IPS-18c (cell line): ENCODE results near the gene CTIF.
"Not testable (repeated sequence)": the region's sequence is repeated elsewhere in the genome, so short reads cannot be mapped to it uniquely, and the experiment has no call there.

Source experiments
- H3K4me3 ChIP-seq: 2 replicates; pipeline ENCODE4 v1.7.0; 2013; ENCODE audit warnings: low read depth, mild to moderate bottlenecking, low read length, moderate library complexity; ENCODE audit not compliant: insufficient read depth
- H3K9me3 ChIP-seq: one replicate; pipeline ENCODE4 v1.6.1; 2013; ENCODE audit warnings: mild to moderate bottlenecking, low read length, moderate library complexity; ENCODE audit not compliant: control insufficient read depth, insufficient read depth

Gene CTIF

DNA sequence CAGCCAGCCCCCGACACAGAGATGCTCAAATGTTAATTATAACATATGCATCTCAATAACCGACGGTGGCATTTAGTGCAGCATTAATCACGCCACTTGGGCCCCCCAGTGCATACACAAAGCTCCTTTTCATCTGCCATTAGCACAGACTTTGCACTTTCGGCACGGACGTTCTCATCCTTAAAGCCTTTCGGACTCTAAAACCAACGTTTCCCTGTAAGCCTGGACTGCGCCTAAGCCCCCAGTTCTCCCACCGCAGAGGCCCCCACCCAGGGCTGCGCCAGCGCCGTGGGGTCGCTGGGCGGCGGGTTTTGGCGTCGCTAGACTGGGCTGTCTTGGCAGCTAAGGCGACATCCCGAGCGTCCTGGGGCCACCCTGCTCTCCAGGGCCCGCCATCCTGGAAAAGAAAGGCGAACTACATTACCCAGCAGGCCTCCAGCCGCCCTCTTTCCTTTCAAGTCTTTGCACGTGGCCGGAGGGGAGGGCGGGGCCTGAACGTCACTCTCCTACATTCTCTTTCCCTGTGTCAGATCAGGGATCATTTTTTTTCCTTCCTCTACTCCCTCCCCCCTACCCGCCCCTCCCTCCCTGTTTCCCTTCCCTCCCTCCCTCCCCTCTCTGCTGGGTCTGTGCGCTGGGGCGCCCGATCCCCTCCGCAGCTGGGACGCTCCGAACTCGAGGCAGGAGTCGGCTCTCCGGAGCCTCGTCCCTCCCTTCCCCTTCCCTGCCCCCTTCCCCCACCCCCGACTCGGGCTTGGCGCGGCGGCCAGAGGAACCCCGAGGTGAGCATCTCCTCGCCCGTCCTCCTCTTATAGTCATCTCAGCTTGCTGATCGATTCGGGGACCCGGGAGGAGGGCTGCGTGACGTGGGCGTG is at the start of gene CTIF:
Gene CTIF, plus strand, starts transcription at position 501 of the 875 bp plus-strand sequence. CDS start 80,535 bp downstream, outside the sequence.
- H3K4me3 ChIP-seq = peak within 1 kb of the TSS; percentile 76
- H3K9me3 ChIP-seq = no peaks in the 10 kb centered on the region

DNA sequence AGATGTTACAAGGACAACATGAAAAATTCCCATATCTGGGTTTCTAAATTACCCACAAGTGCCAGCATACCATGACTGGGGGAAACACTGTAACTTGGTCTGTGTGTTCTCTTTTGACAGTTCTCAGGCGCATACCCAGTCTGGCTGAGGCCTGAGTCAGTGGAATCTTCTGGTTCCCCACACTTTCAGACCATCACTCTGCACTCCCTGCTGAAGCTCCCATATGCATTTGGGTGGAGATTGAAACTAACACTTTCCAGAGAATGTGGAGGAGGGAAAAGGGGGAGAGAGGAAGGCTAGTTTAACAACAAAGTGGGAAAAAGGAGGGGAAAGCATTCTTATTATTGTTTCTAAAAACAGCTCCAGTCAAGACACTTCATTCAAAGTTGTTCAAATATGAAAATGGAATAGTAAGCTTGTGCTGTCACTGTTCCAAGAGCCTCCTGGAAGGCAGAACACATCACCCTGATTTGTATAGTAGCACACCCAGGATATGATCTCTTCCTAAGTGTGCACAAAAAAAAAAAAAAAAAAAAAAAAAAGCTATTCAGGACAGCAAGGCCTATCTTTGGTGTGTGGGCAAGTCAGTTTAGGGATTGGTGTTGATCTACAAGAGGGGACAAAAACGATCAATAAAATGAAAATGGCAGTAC is 48.1 kb upstream of the CTIF start:
- no peak overlapping the region for H3K4me3 ChIP-seq
- no peaks in the 10 kb centered on the region for H3K9me3 ChIP-seq

DNA sequence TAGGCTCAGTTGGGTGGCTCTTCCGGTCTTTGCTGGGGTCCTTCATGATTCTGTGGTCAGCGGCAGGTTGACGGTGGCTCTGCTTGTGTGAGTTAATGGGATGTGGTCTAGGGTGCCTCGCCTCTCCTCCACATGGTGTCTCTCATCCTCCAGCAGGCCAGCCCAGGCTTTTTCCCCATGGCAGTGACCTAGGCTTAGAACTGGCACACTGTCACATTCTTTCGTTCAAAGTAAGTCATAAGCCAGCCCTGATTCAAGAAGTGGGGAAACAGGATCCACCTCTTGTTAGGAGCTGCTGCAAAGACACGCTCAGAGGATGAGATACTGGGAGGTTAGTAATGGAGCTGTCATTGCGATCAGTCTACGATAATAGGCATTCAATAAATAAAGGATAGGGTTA is 46.0 kb upstream of the CTIF start:
- no peak overlapping the region for H3K4me3 ChIP-seq
- H3K9me3 ChIP-seq = no peaks in the 10 kb centered on the region

DNA sequence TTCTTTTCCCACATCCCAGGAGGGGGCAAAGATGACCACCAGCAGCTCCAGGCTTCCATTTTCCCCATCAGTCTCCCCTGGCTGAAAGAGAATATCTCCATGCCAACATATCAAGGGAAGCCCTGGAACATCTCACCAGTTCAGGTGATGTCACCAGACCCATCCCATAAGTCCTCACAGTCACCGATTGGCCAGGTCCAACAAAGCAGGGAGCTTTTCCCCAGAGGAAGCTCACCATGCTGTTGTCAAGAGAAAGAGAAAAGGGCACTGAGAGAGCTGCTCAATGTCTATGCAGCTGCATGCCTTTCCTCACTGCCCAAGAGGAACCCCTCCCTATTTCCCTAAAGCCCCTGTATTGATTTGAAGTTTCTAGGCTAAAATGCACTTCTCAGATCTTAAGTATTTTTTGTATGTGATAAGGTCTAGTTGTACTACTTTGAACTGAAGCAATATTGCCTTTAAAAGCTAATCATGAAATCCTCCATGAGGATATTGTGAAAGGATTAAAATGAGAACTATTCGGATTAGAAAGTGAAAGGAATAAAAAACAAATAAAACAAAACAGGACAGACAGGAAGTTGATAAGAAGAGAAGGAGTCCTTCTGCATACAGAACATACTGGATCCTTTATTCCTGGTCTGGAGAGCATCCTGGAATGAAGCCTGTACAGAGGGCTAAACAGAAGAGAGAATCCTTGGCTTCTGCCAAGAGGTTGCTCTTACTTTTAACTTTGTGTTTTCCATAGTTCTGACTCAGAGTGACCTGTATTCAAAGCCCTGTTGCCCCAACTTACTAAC is 45.2 kb upstream of the CTIF start:
- no peak overlapping the region for H3K4me3 ChIP-seq
- H3K9me3 ChIP-seq = no peaks in the 10 kb centered on the region

DNA sequence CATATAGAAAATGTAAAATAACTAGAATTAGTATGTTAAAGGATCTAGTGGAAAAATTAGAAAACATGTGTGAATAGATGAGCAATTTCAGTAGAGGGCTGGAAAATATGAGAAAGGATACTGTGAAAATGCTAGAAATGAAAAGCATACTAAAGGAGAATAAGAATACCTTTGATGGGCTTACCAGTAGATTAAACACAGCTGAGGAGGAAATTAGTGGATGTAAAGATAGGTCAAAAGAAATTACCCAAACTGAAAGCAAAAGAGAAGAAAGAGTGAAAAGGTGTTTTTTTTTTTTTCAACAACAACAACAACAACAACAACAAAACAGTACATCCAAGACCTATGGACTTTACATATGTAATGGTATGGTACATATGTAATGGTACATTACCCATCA is 41.0 kb upstream of the CTIF start:
- no peak overlapping the region for H3K4me3 ChIP-seq
- H3K9me3 ChIP-seq = no peaks in the 10 kb centered on the region

DNA sequence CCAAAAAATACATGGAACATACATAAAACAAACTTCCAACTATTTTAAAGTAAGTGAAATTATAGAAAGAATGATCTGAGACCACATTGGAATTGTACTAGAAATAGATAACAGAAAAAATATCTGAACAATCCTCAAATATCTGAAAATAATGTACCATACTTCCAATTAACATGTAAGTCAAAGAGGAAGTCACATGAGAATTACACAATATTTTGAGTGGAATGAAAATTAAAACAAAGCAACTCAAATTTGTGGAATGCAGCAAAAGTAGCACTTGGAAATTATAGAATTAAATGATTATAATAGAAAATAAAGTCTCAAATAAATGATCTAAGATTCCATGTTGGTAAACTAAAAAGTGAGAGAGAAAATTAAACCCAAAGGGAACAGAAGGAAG is 38.3 kb upstream of the CTIF start:
- no peaks in the 10 kb centered on the region for H3K9me3 ChIP-seq
- H3K4me3 ChIP-seq = no peak overlapping the region

DNA sequence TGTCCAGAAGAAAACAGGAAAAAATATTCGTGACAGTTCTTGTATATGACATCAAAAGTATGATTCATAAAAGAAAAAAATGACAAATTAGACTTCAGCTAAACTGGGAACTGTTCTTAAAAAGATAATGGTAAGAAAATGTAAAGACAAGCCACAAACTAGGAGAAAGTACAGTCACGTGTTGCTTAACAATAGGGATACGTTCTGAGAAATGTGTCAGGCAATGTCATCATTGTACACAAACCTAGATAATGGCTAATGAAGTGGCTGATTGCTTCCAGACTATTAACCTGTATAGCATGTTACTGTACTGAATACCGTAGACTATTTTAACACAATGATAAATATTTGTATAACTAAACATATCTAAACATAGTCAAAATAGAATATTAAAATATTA is 35.9 kb upstream of the CTIF start:
- H3K9me3 ChIP-seq = no peaks in the 10 kb centered on the region
- no peak overlapping the region for H3K4me3 ChIP-seq

DNA sequence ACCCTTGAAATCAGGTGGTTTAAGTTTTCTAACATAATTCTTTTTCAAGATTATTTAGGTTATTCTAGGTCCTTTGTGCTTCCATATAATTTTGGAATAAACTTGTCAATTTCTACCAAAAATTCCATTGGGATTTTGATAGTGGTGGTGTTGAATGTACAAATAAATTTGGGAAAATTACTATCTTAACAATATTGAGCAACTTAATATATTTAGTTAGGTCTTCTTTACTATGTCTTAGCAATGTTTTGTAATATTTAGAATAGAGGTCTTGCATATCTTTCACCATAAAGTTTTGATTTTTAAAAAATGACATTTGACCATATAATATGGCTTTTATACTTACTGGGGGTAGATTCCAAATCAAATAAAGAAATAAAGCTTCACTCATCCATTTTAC is 34.0 kb upstream of the CTIF start:
- Histone ChIP-seq H3K4me3 (no peak overlapping the region), H3K9me3 (no peaks in the 10 kb centered on the region)

DNA sequence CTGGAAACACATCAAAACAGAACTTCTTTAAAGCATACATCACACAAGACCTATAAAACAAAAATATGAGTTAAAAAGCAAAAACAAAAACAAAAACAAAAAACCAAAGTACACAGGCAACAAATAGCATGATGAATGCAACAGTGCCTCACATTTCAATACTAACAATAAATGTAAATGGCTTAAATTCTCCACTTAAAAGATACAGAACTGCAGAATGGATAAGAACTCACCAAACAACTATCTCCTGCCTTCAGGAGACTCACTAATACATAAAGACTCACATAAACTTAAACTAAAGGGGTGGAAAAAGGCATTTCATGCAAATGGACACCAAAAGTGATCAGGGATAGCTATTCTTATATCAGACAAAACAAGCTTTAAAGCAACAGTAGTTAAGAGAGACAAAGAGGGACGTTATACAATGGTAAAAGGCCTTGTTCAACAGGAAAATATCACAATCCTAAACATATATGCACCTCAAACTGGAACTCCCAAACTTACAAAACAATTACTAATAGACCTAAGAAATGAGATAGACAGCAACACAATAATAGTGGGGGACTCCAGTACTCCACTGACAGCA is 31.8 kb upstream of the CTIF start:
- H3K4me3 ChIP-seq, H3K9me3 ChIP-seq: not testable (repeated sequence)

DNA sequence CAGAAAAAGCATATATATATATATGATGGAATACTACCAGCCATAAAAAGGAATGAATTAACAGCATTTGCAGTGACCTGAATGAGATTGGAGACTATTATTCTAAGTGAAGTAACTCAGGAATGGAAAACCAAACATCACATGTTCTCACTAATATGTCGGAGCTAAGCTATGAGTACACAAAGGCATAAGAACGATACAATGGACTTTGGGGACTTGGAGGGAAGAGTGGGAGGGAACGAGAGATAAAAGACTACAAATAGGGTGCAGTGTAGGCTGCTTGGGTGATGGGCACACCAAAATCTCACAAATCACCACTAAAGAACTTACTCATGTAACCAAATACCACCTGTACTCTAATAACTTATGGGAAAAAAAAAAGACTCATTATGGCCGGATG is 26.3 kb upstream of the CTIF start:
- not testable (repeated sequence) for H3K4me3 ChIP-seq, H3K9me3 ChIP-seq

DNA sequence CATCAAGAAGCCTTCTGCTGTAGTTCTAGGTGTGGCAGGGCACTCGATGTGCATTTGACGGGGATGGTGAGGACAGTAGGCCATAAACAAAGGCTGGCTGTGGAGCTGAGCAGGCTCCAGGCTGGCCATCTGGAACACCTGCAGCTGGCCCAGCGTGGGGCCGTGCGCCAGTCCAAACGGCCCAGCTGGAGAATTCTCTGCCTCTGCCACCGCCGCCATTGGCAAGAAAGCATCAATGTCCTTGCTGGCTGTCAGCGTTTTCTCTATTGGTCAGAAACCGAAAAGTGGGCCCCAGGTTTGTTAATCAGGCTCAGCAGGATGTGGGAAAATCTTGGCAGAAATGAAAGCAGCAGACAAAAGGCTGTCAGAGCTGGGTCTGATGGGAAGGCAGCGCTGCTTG is 24.0 kb upstream of the CTIF start:
- Histone ChIP-seq H3K4me3 (no peak overlapping the region), H3K9me3 (no peaks in the 10 kb centered on the region)

DNA sequence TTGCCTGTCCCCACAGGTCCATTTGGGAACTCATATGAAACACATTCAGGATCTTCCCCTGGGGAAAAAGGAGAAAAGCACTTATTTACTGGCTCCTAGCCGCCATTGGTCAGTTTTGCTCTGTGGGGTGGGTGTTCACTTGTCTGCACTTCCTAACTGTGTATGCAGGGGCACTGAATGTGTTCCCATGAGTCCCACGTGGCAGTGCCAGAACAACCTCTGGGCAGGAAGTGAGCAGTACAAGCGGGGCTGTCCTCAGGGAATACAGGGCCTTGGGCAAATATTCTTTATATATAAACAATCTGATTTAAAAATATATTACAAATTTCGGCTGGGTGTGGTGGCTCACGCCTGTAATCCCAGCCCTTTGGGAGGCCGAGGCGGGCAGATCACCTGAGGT is 21.8 kb upstream of the CTIF start:
- Histone ChIP-seq H3K4me3 (no peak overlapping the region), H3K9me3 (no peaks in the 10 kb centered on the region)

DNA sequence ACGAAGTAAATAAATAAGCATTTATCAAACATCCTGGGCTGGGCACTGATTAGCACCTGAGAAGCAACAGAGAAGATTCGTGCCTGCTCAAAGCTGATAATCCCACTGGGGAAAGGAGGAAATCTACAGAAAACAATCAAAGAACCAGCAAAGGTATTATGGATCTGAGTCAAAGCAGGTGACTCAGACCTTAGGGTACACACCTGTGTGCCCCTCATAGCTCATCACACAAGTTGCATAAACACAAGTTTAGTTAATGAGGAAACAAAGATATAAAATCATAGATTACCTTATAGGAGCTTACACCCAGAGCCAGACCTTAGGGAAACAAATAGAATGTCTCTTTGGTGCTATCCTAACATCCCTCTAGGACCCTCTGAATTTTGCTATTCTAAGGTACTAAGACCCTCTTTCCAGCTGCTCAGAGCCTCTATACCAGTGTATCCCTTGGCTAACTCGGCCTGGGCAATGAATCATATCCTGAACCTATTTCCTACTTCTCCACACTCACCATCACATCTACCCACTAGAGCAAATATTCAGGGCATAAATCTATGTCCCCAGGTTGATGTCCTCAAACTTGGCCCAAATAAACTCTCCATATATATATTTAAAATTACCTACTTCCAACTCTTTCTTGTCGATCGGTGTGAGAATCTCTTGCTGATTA is 19.3 kb upstream of the CTIF start:
- Histone ChIP-seq H3K4me3 (no peak overlapping the region; the same call in 1 of the 2 replicates), H3K9me3 (no peaks in the 10 kb centered on the region)

DNA sequence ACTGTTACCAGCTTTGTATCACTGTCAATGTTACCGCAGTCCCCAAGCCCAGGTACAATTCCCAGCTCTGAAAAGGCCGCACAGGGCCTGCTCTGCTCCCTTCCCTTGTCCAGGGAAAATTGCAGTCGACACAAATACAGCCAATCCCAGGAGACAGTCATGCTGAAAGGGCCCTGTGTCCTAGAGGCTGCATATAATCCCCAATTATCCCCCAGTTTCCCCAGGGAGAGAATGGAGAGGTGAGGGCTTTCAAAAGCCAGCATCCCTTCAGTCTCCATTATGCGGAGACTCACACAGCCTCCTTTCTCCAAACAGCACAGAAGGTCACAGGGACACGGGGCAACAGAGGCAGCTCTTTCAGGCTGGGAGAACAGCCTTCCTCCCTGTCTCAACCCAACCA is 17.1 kb upstream of the CTIF start:
- H3K4me3 ChIP-seq = no peak overlapping the region
- no peaks in the 10 kb centered on the region for H3K9me3 ChIP-seq

DNA sequence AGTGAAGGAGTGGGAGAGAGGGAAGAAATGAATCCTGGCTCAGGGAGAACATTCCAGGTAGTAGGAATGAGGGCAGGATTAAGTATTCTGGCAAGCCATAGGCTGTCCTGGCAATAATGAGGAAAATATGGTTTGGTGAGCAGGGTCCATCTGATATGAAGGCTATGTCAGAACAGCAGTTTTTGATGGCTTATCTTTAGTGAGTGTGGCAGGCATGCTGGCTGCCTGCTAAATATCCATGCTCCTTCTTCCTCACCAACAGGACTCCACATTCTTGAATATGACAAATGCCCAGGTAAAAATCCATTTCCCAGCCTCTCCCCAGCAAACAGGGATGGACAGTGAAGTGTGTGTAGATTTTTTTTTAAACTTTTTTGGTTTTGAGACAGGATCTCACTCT is 13.2 kb upstream of the CTIF start:
- H3K4me3 ChIP-seq = no peak overlapping the region
- no peaks in the 10 kb centered on the region for H3K9me3 ChIP-seq

DNA sequence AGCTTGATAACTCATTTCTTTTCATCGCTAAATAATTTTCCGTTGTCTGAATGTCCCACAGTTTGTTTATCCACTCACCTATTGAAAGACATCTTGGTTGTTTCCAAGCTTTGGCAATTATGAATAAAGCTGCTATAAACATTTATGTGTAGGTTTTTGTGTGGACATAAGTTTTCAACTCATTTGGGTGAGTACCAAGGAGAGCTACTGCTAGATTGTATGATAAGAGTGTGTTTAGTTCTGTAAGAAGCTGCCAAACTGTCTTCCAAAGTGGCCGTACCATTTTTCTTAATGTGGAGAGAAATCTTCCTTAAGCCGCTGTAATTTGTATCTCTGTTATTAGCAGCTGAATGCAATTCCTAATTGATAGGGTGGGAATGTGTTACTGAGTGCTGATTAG is 11.4 kb upstream of the CTIF start:
- Histone ChIP-seq H3K4me3 (no peak overlapping the region), H3K9me3 (no peaks in the 10 kb centered on the region)

DNA sequence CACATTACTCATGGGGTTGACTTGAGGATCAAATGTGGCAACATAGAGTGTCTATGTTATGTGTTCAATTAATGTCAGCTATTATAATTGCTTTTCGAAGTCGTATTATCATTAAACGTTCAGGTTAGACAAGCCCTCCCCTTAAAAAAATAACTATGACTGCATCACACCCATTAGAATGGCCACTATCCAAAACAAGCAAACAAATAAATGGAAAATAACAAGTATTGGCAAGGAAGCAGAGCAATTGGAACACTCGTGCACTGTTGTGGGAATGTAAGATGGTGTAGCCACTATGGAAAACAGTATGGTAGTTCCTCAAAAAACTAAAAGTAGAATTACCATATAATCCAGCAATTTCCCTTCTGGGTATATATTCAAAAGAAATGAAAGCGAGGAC is 10.0 kb upstream of the CTIF start:
- H3K9me3 ChIP-seq = no peaks in the 10 kb centered on the region
- H3K4me3 ChIP-seq = no peak overlapping the region
